RWPE2 (cell line): ENCODE results near the gene RNF223.
A peak's percentile ranks its signal among the peaks of the same experiment; 100 is the strongest.

ENCODE experiments used
- ATAC-seq: fragments of 200-7000 bp; cut with Tn5 transposase; 3 replicates; pipeline ENCODE4 v1.9.1; 2021; ENCODE audit warnings: low read depth
- DNase-seq: peaks from one replicate; pipeline ENCODE4 v3.0.0-alpha.2; 2020; ENCODE audit warnings: low spot score
- H3K27ac ChIP-seq: fragments of 450-650 bp; 2 replicates; pipeline ENCODE4 v1.5.1; 2017; ENCODE audit warnings: mild to moderate bottlenecking; ENCODE audit not compliant: poor library complexity, severe bottlenecking
- H3K27me3 ChIP-seq: fragments of 250-450 bp; sonication (Bioruptor Pico); 2 replicates; pipeline ENCODE4 v1.5.1; 2021; ENCODE audit warnings: mild to moderate bottlenecking, moderate library complexity; ENCODE audit not compliant: insufficient read depth, poor library complexity, severe bottlenecking
- H3K36me3 ChIP-seq: fragments of 250-450 bp; sonication (Bioruptor Pico); 2 replicates; pipeline ENCODE4 v1.5.1; 2020; ENCODE audit warnings: low read depth, mild to moderate bottlenecking, moderate library complexity
- H3K4me1 ChIP-seq: fragments of 250-450 bp; sonication (Bioruptor Pico); 2 replicates; pipeline ENCODE4 v1.5.1; 2021; ENCODE audit warnings: mild to moderate bottlenecking, moderate library complexity; ENCODE audit not compliant: insufficient read depth, poor library complexity, severe bottlenecking
- H3K4me3 ChIP-seq: fragments of 250-450 bp; sonication (Bioruptor Pico); 2 replicates; pipeline ENCODE4 v1.5.1; 2021; ENCODE audit warnings: mild to moderate bottlenecking, moderate library complexity; ENCODE audit not compliant: severe bottlenecking
- H3K9me3 ChIP-seq: fragments of 250-450 bp; sonication (Bioruptor Pico); 2 replicates; pipeline ENCODE4 v1.5.1; 2021; ENCODE audit warnings: mild to moderate bottlenecking, moderate library complexity; ENCODE audit not compliant: severe bottlenecking
- TF ChIP-seq, protein P1 (sequence below): fragments of 450-650 bp; IDR thresholded peaks from one replicate; pipeline ENCODE4 v1.5.1; 2017; ENCODE audit warnings: mild to moderate bottlenecking, moderate library complexity; ENCODE audit not compliant: poor library complexity, severe bottlenecking

Gene RNF223

DNA sequence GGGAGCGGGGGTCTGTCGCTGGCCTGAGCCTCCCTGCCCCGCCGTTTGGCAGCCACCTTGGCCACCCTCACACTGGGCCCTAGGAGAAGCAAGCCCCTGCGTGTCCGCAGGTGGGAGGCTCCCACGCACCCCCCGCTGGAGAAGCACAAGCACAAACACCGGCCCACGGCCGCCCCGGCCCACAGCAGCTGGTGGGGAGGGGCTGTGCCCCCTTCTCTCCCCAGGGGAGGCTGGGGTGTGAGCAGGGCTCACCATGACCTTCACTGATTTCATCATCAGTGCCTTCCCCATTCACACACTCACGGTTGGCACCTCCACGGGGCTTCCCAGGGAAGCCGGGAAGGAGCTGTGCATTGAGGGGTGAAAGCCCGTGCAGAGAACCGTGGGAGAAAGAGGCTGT lies 46.3 kb downstream of the RNF223 start:
- no peaks in the 10 kb centered on the region for H3K27me3 ChIP-seq
- H3K4me1 ChIP-seq = peaks cover 22% of the 10 kb centered on the region
- TF ChIP-seq, protein P1, sequence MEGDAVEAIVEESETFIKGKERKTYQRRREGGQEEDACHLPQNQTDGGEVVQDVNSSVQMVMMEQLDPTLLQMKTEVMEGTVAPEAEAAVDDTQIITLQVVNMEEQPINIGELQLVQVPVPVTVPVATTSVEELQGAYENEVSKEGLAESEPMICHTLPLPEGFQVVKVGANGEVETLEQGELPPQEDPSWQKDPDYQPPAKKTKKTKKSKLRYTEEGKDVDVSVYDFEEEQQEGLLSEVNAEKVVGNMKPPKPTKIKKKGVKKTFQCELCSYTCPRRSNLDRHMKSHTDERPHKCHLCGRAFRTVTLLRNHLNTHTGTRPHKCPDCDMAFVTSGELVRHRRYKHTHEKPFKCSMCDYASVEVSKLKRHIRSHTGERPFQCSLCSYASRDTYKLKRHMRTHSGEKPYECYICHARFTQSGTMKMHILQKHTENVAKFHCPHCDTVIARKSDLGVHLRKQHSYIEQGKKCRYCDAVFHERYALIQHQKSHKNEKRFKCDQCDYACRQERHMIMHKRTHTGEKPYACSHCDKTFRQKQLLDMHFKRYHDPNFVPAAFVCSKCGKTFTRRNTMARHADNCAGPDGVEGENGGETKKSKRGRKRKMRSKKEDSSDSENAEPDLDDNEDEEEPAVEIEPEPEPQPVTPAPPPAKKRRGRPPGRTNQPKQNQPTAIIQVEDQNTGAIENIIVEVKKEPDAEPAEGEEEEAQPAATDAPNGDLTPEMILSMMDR = no peak
- DNase-seq (no peak), ATAC-seq (no peak)
- H3K9me3 ChIP-seq = no peaks in the 10 kb centered on the region
- H3K27ac ChIP-seq = no peak overlapping the region
- H3K36me3 ChIP-seq = peaks cover 46% of the 10 kb centered on the region
- H3K4me3 ChIP-seq = no peak overlapping the region

DNA sequence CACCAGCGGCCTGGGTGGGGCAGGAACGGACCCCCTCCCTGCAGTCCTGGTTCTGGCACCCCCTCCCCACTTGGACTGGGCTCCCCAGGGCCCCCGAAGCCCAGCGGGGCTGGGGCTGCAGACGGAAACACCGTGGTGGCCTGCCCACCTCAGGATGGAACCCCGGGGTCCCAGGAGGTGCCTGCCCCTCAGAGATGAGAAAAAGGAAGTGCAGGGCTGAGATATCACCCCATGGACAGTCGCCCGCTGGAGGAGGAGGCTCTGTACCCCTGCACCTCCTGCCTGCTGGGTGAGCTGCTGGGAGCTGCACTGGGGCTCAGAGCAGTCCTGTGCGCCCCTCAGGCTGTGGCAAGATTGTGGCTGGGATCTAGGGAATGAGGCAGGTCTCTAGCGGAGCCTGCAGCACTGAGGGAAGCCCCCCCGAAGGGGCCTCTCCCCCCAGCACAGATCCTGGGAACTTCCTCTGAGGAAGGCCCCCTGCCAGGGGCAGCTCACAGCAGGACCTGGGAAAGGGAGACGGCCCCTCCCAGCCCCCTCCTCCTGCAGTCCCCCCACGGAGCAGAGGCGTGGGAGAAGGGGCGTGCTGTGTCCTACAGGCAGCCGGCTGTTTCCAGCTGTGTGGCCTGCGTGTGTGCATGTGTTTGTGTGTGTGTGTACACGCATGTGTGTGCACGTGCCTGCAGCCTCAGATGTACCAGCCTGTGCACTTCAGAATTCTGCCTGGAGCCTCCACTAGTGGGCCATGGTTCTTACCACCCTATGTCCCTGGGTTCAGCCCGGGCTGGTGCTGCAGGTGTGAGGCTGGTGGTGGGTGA lies 47.3 kb downstream of the RNF223 start:
- Histone ChIP-seq H3K4me1 (peaks cover 29% of the 10 kb centered on the region), H3K36me3 (peaks cover 55% of the 10 kb centered on the region), H3K27ac (peak overlapping the region; percentile 96)

DNA sequence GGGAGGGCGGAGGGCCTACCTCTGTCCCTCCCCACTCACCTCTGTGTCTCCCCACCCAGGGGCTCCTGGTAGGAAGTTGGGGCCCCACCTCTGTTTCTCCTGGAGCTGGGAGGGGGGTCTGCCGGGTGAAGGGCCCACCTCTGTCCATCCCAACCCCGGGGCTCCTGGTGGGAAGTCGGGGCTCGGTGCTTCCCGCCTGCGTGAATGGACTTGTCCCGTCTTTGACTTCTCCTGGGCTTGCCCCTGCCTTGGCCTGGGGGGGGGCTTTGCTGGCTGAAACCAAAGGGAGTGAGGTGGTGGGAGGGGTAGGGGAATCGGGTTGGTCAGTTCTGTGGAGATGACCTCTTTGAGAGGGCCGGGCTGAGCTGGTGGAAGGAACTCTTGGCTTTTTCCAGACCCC lies 48.4 kb downstream of the RNF223 start:
- Histone ChIP-seq H3K27me3 (no peaks in the 10 kb centered on the region), H3K4me3 (peak overlapping the region; percentile 9), H3K9me3 (no peaks in the 10 kb centered on the region), H3K36me3 (peaks cover 55% of the 10 kb centered on the region), H3K4me1 (peaks cover 29% of the 10 kb centered on the region), H3K27ac (peak overlapping the region; percentile 96)
- no peak for ATAC-seq
- TF ChIP-seq, protein P1 = no peak
- no peak for DNase-seq

More for the DNA sequence above, 47.3 kb downstream of the RNF223 start:
- no peak for DNase-seq
- TF ChIP-seq, protein P1 = no peak
- no peak for ATAC-seq
- Histone ChIP-seq H3K27me3 (no peaks in the 10 kb centered on the region), H3K9me3 (no peaks in the 10 kb centered on the region), H3K4me3 (no peak overlapping the region)

DNA sequence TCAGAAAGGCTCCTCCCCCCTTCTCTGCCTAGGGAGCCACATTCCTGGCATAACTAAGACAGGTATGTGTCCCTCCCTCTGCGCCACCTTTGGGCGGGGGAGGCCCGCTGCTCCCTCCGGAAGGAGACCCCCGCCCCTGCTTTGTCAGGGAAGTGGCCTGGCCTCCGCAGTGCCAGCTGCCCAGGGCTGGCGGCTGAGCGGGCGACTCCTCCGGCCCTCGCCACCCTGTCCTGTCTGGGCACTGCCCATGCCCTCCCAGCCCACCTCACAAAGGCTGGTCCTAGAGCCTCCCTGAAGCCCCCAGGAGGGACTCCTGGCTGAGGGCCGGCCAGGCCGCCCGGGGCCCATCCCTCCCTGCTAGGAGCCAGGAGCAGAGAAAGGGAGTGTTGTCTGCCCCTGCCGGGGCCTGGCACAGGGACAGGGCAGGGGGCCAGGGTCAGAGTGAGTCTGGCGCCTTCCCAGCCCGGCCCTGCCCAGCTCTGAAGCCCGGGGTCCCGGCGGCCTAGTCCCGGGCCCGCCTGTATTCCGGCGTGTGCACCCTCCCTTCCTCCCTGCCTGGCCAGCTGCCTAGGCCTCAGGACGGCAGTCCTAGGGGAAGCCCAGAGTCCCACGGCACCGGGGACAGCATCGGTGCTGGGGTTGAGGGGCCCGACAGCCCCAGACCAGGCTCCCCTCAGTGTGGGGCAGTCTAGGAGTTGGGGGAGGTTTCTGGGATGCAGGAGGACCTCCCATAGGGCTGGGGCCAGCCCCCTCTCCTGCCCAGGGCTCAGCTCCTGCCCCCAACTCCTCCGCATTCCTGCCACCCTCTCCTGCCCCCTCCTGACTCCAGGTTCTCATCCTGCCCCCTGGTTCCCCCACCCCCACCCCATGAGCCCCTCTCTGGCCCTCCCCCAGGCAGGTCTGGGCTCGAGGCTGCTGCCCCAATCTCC lies 49.1 kb downstream of the RNF223 start:
- TF ChIP-seq, protein P1 = no peak
- DNase-seq (peak; percentile 93), ATAC-seq (peak; percentile 69)
- Histone ChIP-seq H3K9me3 (no peaks in the 10 kb centered on the region), H3K4me1 (peaks cover 29% of the 10 kb centered on the region), H3K4me3 (peak overlapping the region; percentile 26), H3K27me3 (no peaks in the 10 kb centered on the region), H3K36me3 (peaks cover 55% of the 10 kb centered on the region), H3K27ac (peak overlapping the region; percentile 96)
